ENCODE results near the gene CA7.

DNA sequence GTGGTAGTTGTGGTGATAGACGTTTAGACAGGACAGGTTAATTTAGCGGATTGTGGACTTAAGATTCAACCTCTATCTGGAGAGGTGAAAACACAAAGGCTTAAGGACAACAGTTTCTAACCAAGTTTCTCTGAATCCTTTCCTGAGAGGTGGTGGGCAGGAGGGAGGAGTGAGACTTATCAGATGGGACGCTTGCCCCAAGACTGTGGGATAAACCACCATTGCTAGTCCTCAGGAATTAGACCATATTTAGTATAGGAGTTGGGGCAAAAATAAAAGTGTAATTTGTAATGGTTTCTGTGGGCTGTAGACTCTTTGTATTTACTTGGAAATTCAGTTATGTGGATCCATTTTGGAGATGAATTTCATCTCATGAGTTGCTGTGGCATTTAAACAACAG is 42.7 kb downstream of the CA7 start:
- TF ChIP-seq, protein P1, sequence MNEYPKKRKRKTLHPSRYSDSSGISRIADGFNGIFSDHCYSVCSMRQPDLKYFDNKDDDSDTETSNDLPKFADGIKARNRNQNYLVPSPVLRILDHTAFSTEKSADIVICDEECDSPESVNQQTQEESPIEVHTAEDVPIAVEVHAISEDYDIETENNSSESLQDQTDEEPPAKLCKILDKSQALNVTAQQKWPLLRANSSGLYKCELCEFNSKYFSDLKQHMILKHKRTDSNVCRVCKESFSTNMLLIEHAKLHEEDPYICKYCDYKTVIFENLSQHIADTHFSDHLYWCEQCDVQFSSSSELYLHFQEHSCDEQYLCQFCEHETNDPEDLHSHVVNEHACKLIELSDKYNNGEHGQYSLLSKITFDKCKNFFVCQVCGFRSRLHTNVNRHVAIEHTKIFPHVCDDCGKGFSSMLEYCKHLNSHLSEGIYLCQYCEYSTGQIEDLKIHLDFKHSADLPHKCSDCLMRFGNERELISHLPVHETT (tag by site-specific recombination; IDR thresholded peaks at IDR 0.05), result no peak
- TF ChIP-seq, protein P2, sequence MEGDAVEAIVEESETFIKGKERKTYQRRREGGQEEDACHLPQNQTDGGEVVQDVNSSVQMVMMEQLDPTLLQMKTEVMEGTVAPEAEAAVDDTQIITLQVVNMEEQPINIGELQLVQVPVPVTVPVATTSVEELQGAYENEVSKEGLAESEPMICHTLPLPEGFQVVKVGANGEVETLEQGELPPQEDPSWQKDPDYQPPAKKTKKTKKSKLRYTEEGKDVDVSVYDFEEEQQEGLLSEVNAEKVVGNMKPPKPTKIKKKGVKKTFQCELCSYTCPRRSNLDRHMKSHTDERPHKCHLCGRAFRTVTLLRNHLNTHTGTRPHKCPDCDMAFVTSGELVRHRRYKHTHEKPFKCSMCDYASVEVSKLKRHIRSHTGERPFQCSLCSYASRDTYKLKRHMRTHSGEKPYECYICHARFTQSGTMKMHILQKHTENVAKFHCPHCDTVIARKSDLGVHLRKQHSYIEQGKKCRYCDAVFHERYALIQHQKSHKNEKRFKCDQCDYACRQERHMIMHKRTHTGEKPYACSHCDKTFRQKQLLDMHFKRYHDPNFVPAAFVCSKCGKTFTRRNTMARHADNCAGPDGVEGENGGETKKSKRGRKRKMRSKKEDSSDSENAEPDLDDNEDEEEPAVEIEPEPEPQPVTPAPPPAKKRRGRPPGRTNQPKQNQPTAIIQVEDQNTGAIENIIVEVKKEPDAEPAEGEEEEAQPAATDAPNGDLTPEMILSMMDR (tag by site-specific recombination; IDR thresholded peaks at IDR 0.05), result no peak
- TF ChIP-seq, protein P3, sequence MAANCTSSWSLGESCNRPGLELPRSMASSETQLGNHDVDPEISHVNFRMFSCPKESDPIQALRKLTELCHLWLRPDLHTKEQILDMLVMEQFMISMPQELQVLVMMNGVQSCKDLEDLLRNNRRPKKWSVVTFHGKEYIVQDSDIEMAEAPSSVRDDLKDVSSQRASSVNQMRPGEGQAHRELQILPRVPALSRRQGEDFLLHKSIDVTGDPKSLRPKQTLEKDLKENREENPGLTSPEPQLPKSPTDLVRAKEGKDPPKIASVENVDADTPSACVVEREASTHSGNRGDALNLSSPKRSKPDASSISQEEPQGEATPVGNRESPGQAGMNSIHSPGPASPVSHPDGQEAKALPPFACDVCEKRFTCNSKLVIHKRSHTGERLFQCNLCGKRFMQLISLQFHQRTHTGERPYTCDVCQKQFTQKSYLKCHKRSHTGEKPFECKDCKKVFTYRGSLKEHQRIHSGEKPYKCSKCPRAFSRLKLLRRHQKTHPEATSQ (tag by site-specific recombination; IDR thresholded peaks at IDR 0.05), result no peak
- TF ChIP-seq ZNF777 (tag by site-specific recombination; IDR thresholded peaks at IDR 0.05; ENCODE audit: borderline replicate concordance) (no peak), ZNF610 (tag by site-specific recombination; IDR thresholded peaks at IDR 0.05; ENCODE audit: borderline replicate concordance) (no peak), ZNF621 (tag by site-specific recombination; IDR thresholded peaks at IDR 0.05) (no peak)

Data from HEK293 (cell line).